ENCODE data around the gene SSRP1.

DNA sequence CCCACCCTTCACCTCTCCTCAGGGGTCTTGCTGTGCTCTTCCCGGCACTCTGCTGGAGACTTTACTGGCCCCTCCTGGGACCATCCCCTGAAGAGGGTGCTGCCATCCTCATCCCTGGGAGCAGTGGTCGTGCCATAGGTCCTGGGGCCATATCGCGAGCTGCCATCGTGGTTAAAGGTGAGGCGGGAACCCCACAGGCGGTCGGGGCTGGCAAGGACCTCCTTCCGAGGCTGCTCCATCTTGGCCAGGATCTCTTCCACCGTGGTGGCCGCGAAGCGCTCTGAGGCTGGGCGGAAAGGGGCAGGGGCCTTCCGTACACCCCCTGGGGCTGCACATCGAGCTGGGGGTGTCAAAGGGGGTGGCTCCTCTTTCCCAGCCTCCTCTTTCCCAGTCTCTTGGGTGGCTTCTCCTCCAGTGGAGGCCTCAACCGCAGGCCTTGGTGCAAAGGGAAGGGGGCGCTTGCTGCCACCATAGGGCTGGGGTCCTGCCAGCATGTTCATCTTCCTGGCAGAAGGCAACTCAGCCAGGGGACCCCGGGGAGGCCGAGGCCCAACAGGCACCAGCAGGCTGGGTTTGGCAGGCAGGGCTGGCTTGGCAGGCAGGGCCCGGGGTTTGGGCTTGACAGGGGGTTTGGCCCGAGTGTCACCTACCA is 15.5 kb downstream of the SSRP1 start:
- TF ChIP-seq, protein P1, sequence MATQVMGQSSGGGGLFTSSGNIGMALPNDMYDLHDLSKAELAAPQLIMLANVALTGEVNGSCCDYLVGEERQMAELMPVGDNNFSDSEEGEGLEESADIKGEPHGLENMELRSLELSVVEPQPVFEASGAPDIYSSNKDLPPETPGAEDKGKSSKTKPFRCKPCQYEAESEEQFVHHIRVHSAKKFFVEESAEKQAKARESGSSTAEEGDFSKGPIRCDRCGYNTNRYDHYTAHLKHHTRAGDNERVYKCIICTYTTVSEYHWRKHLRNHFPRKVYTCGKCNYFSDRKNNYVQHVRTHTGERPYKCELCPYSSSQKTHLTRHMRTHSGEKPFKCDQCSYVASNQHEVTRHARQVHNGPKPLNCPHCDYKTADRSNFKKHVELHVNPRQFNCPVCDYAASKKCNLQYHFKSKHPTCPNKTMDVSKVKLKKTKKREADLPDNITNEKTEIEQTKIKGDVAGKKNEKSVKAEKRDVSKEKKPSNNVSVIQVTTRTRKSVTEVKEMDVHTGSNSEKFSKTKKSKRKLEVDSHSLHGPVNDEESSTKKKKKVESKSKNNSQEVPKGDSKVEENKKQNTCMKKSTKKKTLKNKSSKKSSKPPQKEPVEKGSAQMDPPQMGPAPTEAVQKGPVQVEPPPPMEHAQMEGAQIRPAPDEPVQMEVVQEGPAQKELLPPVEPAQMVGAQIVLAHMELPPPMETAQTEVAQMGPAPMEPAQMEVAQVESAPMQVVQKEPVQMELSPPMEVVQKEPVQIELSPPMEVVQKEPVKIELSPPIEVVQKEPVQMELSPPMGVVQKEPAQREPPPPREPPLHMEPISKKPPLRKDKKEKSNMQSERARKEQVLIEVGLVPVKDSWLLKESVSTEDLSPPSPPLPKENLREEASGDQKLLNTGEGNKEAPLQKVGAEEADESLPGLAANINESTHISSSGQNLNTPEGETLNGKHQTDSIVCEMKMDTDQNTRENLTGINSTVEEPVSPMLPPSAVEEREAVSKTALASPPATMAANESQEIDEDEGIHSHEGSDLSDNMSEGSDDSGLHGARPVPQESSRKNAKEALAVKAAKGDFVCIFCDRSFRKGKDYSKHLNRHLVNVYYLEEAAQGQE (IDR thresholded peaks at IDR 0.05; ENCODE audit: insufficient read depth in 1 of 2, low read depth in 2 of 2, low read length in 2 of 2), result no peak
- no peak for TF ChIP-seq POLR2AphosphoS5 (IDR thresholded peaks at IDR 0.05; ENCODE audit: low read depth, low read length)

Measured in PFSK-1 (cell line).